Neuron (in vitro differentiated cells): ENCODE results near the gene SPC25.

Source experiments
- H2AFZ ChIP-seq: one replicate; pipeline ENCODE4 v1.6.1; 2013; ENCODE audit warnings: low read depth, mild to moderate bottlenecking, inconsistent platforms, low read length, moderate library complexity
- H3K27me3 ChIP-seq: one replicate; pipeline ENCODE4 v1.6.1; 2013; ENCODE audit warnings: low read length; ENCODE audit not compliant: insufficient read depth
- H3K36me3 ChIP-seq: one replicate; pipeline ENCODE4 v1.6.1; 2013; ENCODE audit warnings: low read length; ENCODE audit not compliant: insufficient read depth
- H3K4me1 ChIP-seq: one replicate; pipeline ENCODE4 v1.6.1; 2013; ENCODE audit warnings: low read length; ENCODE audit not compliant: insufficient read depth
- H3K4me3 ChIP-seq: 2 replicates; pipeline ENCODE4 v1.5.1; 2013; ENCODE audit warnings: mild to moderate bottlenecking, low read length, moderate library complexity
- H3K9me3 ChIP-seq: one replicate; pipeline ENCODE4 v1.6.1; 2013; ENCODE audit warnings: low read length

SPC25 gene

GRCh38 chr2:168915441-168916330, 25.5 kb upstream of the SPC25 start:
- no peaks in the 10 kb centered on the region for H3K27me3 ChIP-seq
- no peaks in the 10 kb centered on the region for H3K9me3 ChIP-seq
- H3K4me1 ChIP-seq: peaks cover 14% of the 10 kb centered on the region
- H3K4me3 ChIP-seq: no peak overlapping the region
- no peak overlapping the region for H2AFZ ChIP-seq
- H3K36me3 ChIP-seq: no peaks in the 10 kb centered on the region

GRCh38 chr2:168913495-168913894, 23.3 kb upstream of the SPC25 start:
- Histone ChIP-seq H3K9me3 (no peaks in the 10 kb centered on the region), H3K4me3 (no peak overlapping the region), H2AFZ (no peak overlapping the region), H3K4me1 (peaks cover 14% of the 10 kb centered on the region), H3K27me3 (no peaks in the 10 kb centered on the region), H3K36me3 (no peaks in the 10 kb centered on the region)

GRCh38 chr2:168912901-168913369, 22.7 kb upstream of the SPC25 start:
- H3K27me3 ChIP-seq: no peaks in the 10 kb centered on the region
- no peaks in the 10 kb centered on the region for H3K36me3 ChIP-seq
- H3K4me1 ChIP-seq: peaks cover 14% of the 10 kb centered on the region
- H3K9me3 ChIP-seq: no peaks in the 10 kb centered on the region
- no peak overlapping the region for H3K4me3 ChIP-seq
- no peak overlapping the region for H2AFZ ChIP-seq

- Histone ChIP-seq H3K4me3 (no peak overlapping the region), H2AFZ (no peak overlapping the region), H3K27me3 (no peaks in the 10 kb centered on the region), H3K36me3 (no peaks in the 10 kb centered on the region), H3K9me3 (no peaks in the 10 kb centered on the region), H3K4me1 (peaks cover 17% of the 10 kb centered on the region)
Measured at GRCh38 chr2:168912466-168912865, 22.2 kb upstream of the SPC25 start.

- Histone ChIP-seq H2AFZ (no peak overlapping the region), H3K36me3 (no peaks in the 10 kb centered on the region), H3K9me3 (no peaks in the 10 kb centered on the region), H3K4me3 (no peak overlapping the region), H3K4me1 (peaks cover 18% of the 10 kb centered on the region), H3K27me3 (no peaks in the 10 kb centered on the region)
Measured at GRCh38 chr2:168910330-168910729, 20.1 kb upstream of the SPC25 start.

GRCh38 chr2:168907940-168908662, 17.9 kb upstream of the SPC25 start:
- H3K9me3 ChIP-seq: no peaks in the 10 kb centered on the region
- H3K36me3 ChIP-seq: no peaks in the 10 kb centered on the region
- H2AFZ ChIP-seq: no peak overlapping the region
- no peaks in the 10 kb centered on the region for H3K27me3 ChIP-seq
- H3K4me1 ChIP-seq: peaks cover 7% of the 10 kb centered on the region
- H3K4me3 ChIP-seq: no peak overlapping the region

GRCh38 chr2:168904358-168904757, 14.1 kb upstream of the SPC25 start:
- no peak overlapping the region for H2AFZ ChIP-seq
- H3K9me3 ChIP-seq: no peaks in the 10 kb centered on the region
- no peaks in the 10 kb centered on the region for H3K27me3 ChIP-seq
- H3K36me3 ChIP-seq: no peaks in the 10 kb centered on the region
- no peak overlapping the region for H3K4me3 ChIP-seq
- peaks cover 4% of the 10 kb centered on the region for H3K4me1 ChIP-seq

- peaks cover 4% of the 10 kb centered on the region for H3K4me1 ChIP-seq
- H3K4me3 ChIP-seq: no peak overlapping the region
- no peak overlapping the region for H2AFZ ChIP-seq
- no peaks in the 10 kb centered on the region for H3K9me3 ChIP-seq
- no peaks in the 10 kb centered on the region for H3K36me3 ChIP-seq
- no peaks in the 10 kb centered on the region for H3K27me3 ChIP-seq
Measured at GRCh38 chr2:168903888-168904287, 13.7 kb upstream of the SPC25 start.

- no peaks in the 10 kb centered on the region for H3K4me1 ChIP-seq
- no peaks in the 10 kb centered on the region for H3K36me3 ChIP-seq
- no peaks in the 10 kb centered on the region for H3K27me3 ChIP-seq
- H3K9me3 ChIP-seq: no peaks in the 10 kb centered on the region
- no peak within 1 kb of the TSS for H2AFZ ChIP-seq
- H3K4me3 ChIP-seq: no peak within 1 kb of the TSS
Measured at GRCh38 chr2:168901003-168901402, 10.8 kb upstream of the SPC25 start, which contains the start of gene G6PC2. G6PC2 (plus strand) TSS chr2:168901291; CDS start chr2:168901332, 41 bp downstream.

GRCh38 chr2:168897449-168897848, 7.2 kb upstream of the SPC25 start:
- H3K9me3 ChIP-seq: no peaks in the 10 kb centered on the region
- no peaks in the 10 kb centered on the region for H3K4me1 ChIP-seq
- no peaks in the 10 kb centered on the region for H3K36me3 ChIP-seq
- H3K4me3 ChIP-seq: no peak overlapping the region
- peaks cover 7% of the 10 kb centered on the region for H3K27me3 ChIP-seq
- H2AFZ ChIP-seq: no peak overlapping the region

GRCh38 chr2:168896783-168897182, 6.6 kb upstream of the SPC25 start:
- Histone ChIP-seq H3K27me3 (peaks cover 12% of the 10 kb centered on the region), H3K9me3 (no peaks in the 10 kb centered on the region), H2AFZ (no peak overlapping the region), H3K4me3 (no peak overlapping the region), H3K4me1 (no peaks in the 10 kb centered on the region), H3K36me3 (no peaks in the 10 kb centered on the region)

GRCh38 chr2:168895771-168896170, 5.5 kb upstream of the SPC25 start:
- Histone ChIP-seq H3K27me3 (peaks cover 18% of the 10 kb centered on the region), H3K4me1 (no peaks in the 10 kb centered on the region), H3K4me3 (no peak overlapping the region), H2AFZ (no peak overlapping the region), H3K36me3 (no peaks in the 10 kb centered on the region), H3K9me3 (no peaks in the 10 kb centered on the region)

- H3K36me3 ChIP-seq: no peaks in the 10 kb centered on the region
- no peaks in the 10 kb centered on the region for H3K9me3 ChIP-seq
- H3K4me3 ChIP-seq: no peak overlapping the region
- H2AFZ ChIP-seq: no peak overlapping the region
- H3K4me1 ChIP-seq: peaks cover 4% of the 10 kb centered on the region
- H3K27me3 ChIP-seq: peaks cover 18% of the 10 kb centered on the region
Measured at GRCh38 chr2:168894720-168895119, 4.5 kb upstream of the SPC25 start.
